Left lung (tissue), 10 donors: ENCODE measurements around the gene ITIH3. TPM values are rescaled to one million over a fixed set of nuclear protein-coding genes. Genes with fewer than 3 reads are reported as not detected.

Source experiments
- ATAC-seq: fragments of 200-7000 bp; cut with Tn5 transposase; one replicate; pipeline ENCODE4 v1.9.1; 2020; ENCODE audit warnings: moderate library complexity
- DNase-seq, 4 donors: peaks; one replicate each; pipeline ENCODE4 v3.0.0-alpha.2; 2013 to 2020
- H3K27ac ChIP-seq, 2 donors: fragments of 200-600 bp; sonication (generic) in 1 of 2; one replicate each; pipeline versions ENCODE4 v1.5.0 to v1.8.0; 2020 to 2021
- H3K27me3 ChIP-seq, 2 donors: fragments of 200-600 bp; sonication (generic) in 1 of 2; one replicate each; pipeline versions ENCODE4 v1.5.0 to v1.8.0; 2020 to 2021
- H3K36me3 ChIP-seq, 2 donors: fragments of 200-600 bp; sonication (generic) in 1 of 2; one replicate each; pipeline versions ENCODE4 v1.5.0 to v1.8.0; 2020 to 2021
- H3K4me1 ChIP-seq, 2 donors: fragments of 200-600 bp; one replicate each; pipeline ENCODE4 v1.8.0; 2021
- H3K4me3 ChIP-seq, 2 donors: fragments of 200-600 bp; sonication (generic) in 1 of 2; one replicate each; pipeline versions ENCODE4 v1.5.0 to v1.8.0; 2020 to 2021; ENCODE audit warnings: mild to moderate bottlenecking in 1 of 2
- H3K9me3 ChIP-seq, 2 donors: fragments of 200-600 bp; sonication (generic) in 1 of 2; one replicate each; pipeline versions ENCODE4 v1.5.0 to v1.8.0; 2020 to 2021
- intact Hi-C, 2 donors: fragments of 100-400 bp; cut with DNase I; formaldehyde crosslinking; loops; one replicate each; pipeline versions ENCODE4 v1.11.2 to v1.14.2; 2022
- polyA plus RNA-seq, 6 donors: library from polyadenylated mRNA; unstranded; fragments of 120-200 nt; gene quantifications; one replicate each; pipeline ENCODE4 v1.2.1, GENCODE V29; 2013; ENCODE audit not compliant: insufficient read length in 6 of 6
- total RNA-seq, 2 donors: library from RNA; stranded (reverse); fragmentation: NEBNext Ultra II Directional; extraction: Animal tissue kit (Norgen Biotek cat#: 25700); gene quantifications; one replicate each; pipeline ENCODE4 v1.2.1, GENCODE V29; 2021
- TF ChIP-seq, protein P1 (sequence below), 2 donors: fragments of 200-600 bp; sonication (generic) in 1 of 2; IDR thresholded peaks; one replicate each; pipeline versions ENCODE4 v1.5.0 to v1.8.0; 2021; ENCODE audit warnings: antibody characterized with exemption in 2 of 2
- donor health status: DM: no; HTN: yes; CAD: no.
- donor health status: DM: no; HTN: no; CAD: no.

ITIH3 gene
- total and polyA plus RNA-seq, 8 donors, result 1.5 to 5.8 (median 3.4) TPM

DNA sequence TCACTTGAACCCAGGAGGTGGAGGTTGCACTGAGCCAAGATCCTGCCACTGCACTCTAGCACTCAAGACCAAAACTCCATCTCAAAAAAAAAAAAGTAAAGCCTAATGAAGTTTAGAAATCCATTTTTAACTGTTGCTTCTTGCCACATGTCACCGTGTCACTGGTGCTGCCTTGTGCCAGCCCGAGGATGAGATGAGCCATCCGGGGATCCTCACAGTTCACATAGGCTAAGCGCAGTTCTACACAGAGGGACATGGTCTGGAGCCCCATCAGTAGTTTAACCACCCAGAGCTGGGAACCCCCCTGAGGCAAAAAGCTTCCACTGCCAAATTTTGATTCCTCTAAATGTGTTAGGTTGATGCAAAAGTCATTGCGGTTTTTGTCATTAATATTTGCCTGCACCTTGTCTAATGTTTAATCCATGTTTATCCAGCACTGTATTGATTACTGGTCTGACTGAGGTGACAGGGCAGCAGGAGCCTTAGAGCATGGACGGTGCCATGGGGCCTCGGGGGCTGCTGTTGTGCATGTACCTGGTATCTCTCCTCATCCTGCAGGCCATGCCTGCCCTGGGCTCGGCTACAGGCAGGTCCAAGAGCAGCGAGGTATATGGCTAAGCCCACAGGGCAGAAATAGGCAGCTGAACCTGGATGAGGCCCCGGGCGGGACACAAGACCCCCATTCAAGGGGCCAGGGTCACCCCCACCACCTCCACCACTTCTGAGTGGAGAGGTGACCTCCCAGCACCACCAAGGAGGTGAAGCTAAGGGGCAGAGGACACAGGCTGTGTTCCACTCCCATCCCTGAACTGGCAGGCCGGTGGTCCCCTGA, 17.3 kb upstream of the ITIH3 start, which contains the start of gene ITIH1:
Gene ITIH1 (plus strand): TSS at position 473 of the 832 bp plus-strand sequence. CDS start 17 bp downstream, at position 490.
- H3K4me1 ChIP-seq, result peaks cover 0 to 8% of the 10 kb centered on the region in 2 donors
- no peak for ATAC-seq
- no peak within 1 kb of the TSS for H3K27ac ChIP-seq
- H3K27me3 ChIP-seq, result peaks cover 0 to 8% of the 10 kb centered on the region in 2 donors
- H3K9me3 ChIP-seq, result no peaks in the 10 kb centered on the region
- TF ChIP-seq, protein P1, sequence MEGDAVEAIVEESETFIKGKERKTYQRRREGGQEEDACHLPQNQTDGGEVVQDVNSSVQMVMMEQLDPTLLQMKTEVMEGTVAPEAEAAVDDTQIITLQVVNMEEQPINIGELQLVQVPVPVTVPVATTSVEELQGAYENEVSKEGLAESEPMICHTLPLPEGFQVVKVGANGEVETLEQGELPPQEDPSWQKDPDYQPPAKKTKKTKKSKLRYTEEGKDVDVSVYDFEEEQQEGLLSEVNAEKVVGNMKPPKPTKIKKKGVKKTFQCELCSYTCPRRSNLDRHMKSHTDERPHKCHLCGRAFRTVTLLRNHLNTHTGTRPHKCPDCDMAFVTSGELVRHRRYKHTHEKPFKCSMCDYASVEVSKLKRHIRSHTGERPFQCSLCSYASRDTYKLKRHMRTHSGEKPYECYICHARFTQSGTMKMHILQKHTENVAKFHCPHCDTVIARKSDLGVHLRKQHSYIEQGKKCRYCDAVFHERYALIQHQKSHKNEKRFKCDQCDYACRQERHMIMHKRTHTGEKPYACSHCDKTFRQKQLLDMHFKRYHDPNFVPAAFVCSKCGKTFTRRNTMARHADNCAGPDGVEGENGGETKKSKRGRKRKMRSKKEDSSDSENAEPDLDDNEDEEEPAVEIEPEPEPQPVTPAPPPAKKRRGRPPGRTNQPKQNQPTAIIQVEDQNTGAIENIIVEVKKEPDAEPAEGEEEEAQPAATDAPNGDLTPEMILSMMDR (IDR thresholded peaks at IDR 0.05), result no peak
- DNase-seq, result peak in 1 of 4 donors; percentile 22
- no peaks in the 10 kb centered on the region for H3K36me3 ChIP-seq
- no peak within 1 kb of the TSS for H3K4me3 ChIP-seq
- intact Hi-C loops, result no loop called here

GRCh38 chr3:52777959-52778805, 16.4 kb upstream of the ITIH3 start:
- H3K4me3 ChIP-seq, result no peak overlapping the region
- H3K9me3 ChIP-seq, result no peaks in the 10 kb centered on the region
- DNase-seq (peak in 1 of 4 donors; percentile 25), ATAC-seq (no peak)
- intact Hi-C loops, result no loop called here
- TF ChIP-seq, protein P1 (IDR thresholded peaks at IDR 0.05), result no peak
- H3K36me3 ChIP-seq, result no peaks in the 10 kb centered on the region
- H3K27ac ChIP-seq, result no peak overlapping the region
- peaks cover 0 to 8% of the 10 kb centered on the region in 2 donors for H3K4me1 ChIP-seq
- peaks cover 0 to 9% of the 10 kb centered on the region in 2 donors for H3K27me3 ChIP-seq

- intact Hi-C loops, result no loop called here
- Histone ChIP-seq H3K9me3 (no peaks in the 10 kb centered on the region), H3K4me3 (no peak overlapping the region), H3K27me3 (peaks cover 0 to 9% of the 10 kb centered on the region in 2 donors), H3K27ac (peak overlapping the region in 1 of 2 donors; percentile 48), H3K36me3 (no peaks in the 10 kb centered on the region), H3K4me1 (peaks cover 0 to 8% of the 10 kb centered on the region in 2 donors)
- TF ChIP-seq, protein P1 (IDR thresholded peaks at IDR 0.05), result no peak
- DNase-seq (no peak), ATAC-seq (peak; percentile 30)
Measured at GRCh38 chr3:52779011-52779836, 15.4 kb upstream of the ITIH3 start.

DNA sequence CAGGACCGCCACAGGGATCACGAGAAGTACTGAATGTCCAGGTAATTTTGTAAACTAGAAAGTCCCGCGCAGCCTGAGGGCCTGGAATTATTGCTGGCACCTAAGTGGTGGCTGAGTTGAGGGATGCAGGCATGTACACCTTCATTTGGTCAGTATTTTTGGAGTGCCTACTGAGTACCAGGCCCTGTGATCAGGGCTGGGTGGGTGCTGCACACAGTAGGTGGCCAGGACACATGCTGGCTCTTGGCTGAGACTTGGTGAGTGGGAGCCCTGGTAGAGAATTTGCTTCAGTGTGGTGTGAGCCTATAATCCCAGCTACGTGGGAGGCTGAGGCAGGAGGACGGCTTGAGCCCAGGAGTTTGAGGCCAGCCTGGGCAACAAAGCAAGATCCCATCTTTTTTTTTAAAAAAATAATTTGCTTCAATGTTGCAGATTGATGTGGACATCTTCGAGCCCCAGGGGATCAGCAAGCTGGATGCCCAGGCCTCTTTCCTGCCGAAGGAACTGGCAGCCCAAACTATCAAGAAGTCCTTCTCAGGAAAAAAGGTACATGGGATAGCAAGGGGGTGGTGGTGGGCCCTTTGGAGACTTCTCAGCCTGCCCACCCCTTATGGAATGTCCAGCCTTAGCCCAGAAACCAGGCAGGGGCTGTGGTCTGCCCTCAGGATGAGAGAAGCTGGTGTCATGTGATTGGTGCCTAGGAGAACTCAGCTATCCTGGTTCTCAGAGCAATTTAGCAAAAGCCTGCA, 14.6 kb upstream of the ITIH3 start:
- H3K4me3 ChIP-seq, result no peak overlapping the region
- TF ChIP-seq, protein P1 (IDR thresholded peaks at IDR 0.05), result no peak
- peak overlapping the region in 1 of 2 donors; percentile 48 for H3K27ac ChIP-seq
- peaks cover 0 to 9% of the 10 kb centered on the region in 2 donors for H3K27me3 ChIP-seq
- no peak for ATAC-seq
- intact Hi-C loops, result no loop called here
- H3K4me1 ChIP-seq, result peaks cover 0 to 8% of the 10 kb centered on the region in 2 donors
- H3K36me3 ChIP-seq, result no peaks in the 10 kb centered on the region
- DNase-seq, result no peak
- no peaks in the 10 kb centered on the region for H3K9me3 ChIP-seq
